GM21447 (cell line): Measurements from ENCODE around the gene PFKFB1.
A peak's percentile ranks its signal among the peaks of the same experiment; 100 is the strongest.

ENCODE experiments used
- ATAC-seq: cut with Tn5 transposase; IDR thresholded peaks from one replicate; pipeline ENCODE4 v1.9.1; 2021; ENCODE audit not compliant: unreplicated experiment

PFKFB1 gene

GRCh38 chrX:54928876-54929275 lies 65.1 kb downstream of the PFKFB1 start:
- ATAC-seq: no peak

GRCh38 chrX:54926978-54927377 lies 67.0 kb downstream of the PFKFB1 start:
- ATAC-seq: no peak

- ATAC-seq: no peak
These were observed 70.6 kb downstream of the PFKFB1 start for GRCh38 chrX:54923376-54923775.

- ATAC-seq: no peak
These were observed 71.4 kb downstream of the PFKFB1 start for GRCh38 chrX:54922547-54922946.

GRCh38 chrX:54921427-54922021 lies 72.5 kb downstream of the PFKFB1 start:
- peak; percentile 82 for ATAC-seq

- peak; percentile 29 for ATAC-seq
These were observed 73.2 kb downstream of the PFKFB1 start, which contains the start of gene TRO for GRCh38 chrX:54920610-54921426. Gene TRO, plus strand, starts transcription at chrX:54920824. Its CDS starts 1,423 bp downstream, at chrX:54922247.

- ATAC-seq: no peak
These were observed 84.0 kb downstream of the PFKFB1 start for GRCh38 chrX:54909941-54910340.

GRCh38 chrX:54894159-54894558 lies 99.8 kb downstream of the PFKFB1 start:
- ATAC-seq: no peak

- no peak for ATAC-seq
These were observed 102.4 kb downstream of the PFKFB1 start for GRCh38 chrX:54891573-54891972.

- no peak for ATAC-seq
These were observed 108.2 kb downstream of the PFKFB1 start for GRCh38 chrX:54885740-54886139.
